ENCODE results near the gene KMO. TPM values are rescaled to one million over a fixed set of nuclear protein-coding genes. Genes with fewer than 3 reads are reported as not detected.

Gene KMO
- total and polyA plus RNA-seq, 2 of the 8 experiments (the other 6 are each of a cell fraction or from before 2014, with no cell fraction given), result not detected

GRCh38 chr1:241605146-241605805, 73.1 kb downstream of the KMO start:
- no peak for DNase-seq (ENCODE audit: low read depth in 1 of 2, low spot score in 2 of 2)
- Histone ChIP-seq H3K27me3 (replicated peaks in 1 of 4; ENCODE audit: control insufficient read depth in 3 of 4, extremely low read depth in 1 of 4, insufficient read depth in 3 of 4, low read length in 3 of 4) (no peaks in the 10 kb centered on the region), H3K4me3 (ENCODE audit: extremely low read depth in 1 of 4, insufficient read depth in 2 of 4, low read depth in 3 of 4, low read length in 4 of 4) (no peak overlapping the region), H2AFZ (ENCODE audit: low read length) (no peak overlapping the region), H3K79me2 (ENCODE audit: control insufficient read depth in 1 of 2, insufficient read depth in 2 of 2, low read length in 2 of 2) (no peaks in the 10 kb centered on the region), H3K27ac (ENCODE audit: low read depth, low read length) (no peak overlapping the region), H4K5ac (ENCODE audit: insufficient read length, low read depth, low read length) (no peak overlapping the region), H3K18ac (ENCODE audit: extremely low read depth, low read length) (no peak overlapping the region), H3K4ac (replicated peaks; ENCODE audit: insufficient read length, low read depth, low read length) (no peak overlapping the region), H3K9ac (replicated peaks in 1 of 4; ENCODE audit: extremely low read depth in 1 of 4, low read depth in 3 of 4, low read length in 3 of 4) (no peak overlapping the region), H2BK15ac (ENCODE audit: low read length) (no peak overlapping the region), H3K4me2 (ENCODE audit: insufficient read depth in 1 of 2, low read depth in 2 of 2, low read length in 2 of 2) (no peak overlapping the region), H2BK120ac (replicated peaks; ENCODE audit: low read depth, low read length) (no peak overlapping the region), H3K79me1 (ENCODE audit: low read depth, low read length) (no peaks in the 10 kb centered on the region), H3K23me2 (ENCODE audit: low read depth, low read length) (no peaks in the 10 kb centered on the region), H3K56ac (replicated peaks; ENCODE audit: insufficient read length, low read depth, low read length) (no peak overlapping the region), H3K9me3 (ENCODE audit: insufficient read depth in 2 of 2, low read depth in 1 of 2, low read length in 1 of 2) (no peaks in the 10 kb centered on the region), H3K23ac (ENCODE audit: insufficient read length) (no peak overlapping the region), H2BK20ac (ENCODE audit: low read length) (no peak overlapping the region), H2BK12ac (ENCODE audit: low read depth, low read length) (no peak overlapping the region), H2AK5ac (ENCODE audit: low read depth, low read length) (no peak overlapping the region), H3K4me1 (replicated peaks in 1 of 4; ENCODE audit: control insufficient read depth in 3 of 4, insufficient read depth in 4 of 4, low read length in 3 of 4) (no peaks in the 10 kb centered on the region), H4K20me1 (replicated peaks in 1 of 2; ENCODE audit: control insufficient read depth in 1 of 2, insufficient read depth in 2 of 2, low read length in 2 of 2) (peaks cover 2 to 3% of the 10 kb centered on the region in 2 experiments), H3K14ac (ENCODE audit: insufficient read length) (no peak overlapping the region), H4K8ac (ENCODE audit: extremely low read depth, insufficient read depth, low read length) (no peak overlapping the region), H4K91ac (replicated peaks; ENCODE audit: insufficient read length, low read length) (no peak overlapping the region), H3K36me3 (ENCODE audit: control insufficient read depth in 2 of 4, insufficient read depth in 4 of 4, low read length in 3 of 4) (no peaks in the 10 kb centered on the region; a peak in 1 of 8 replicates), H2BK5ac (ENCODE audit: low read depth, low read length) (no peak overlapping the region)
- no peak for FAIRE-seq
- ChIA-PET CTCF (ENCODE audit: partially characterized antibody) (interaction anchor here (0.6 to 2.7 kb wide), 20 partner anchors 9 to 275 kb away, joined by 3 to 9 read pairs (median 4); no protein-coding TSS in a partner anchor), POLR2A (ENCODE audit: partially characterized antibody) (no interaction called here)
- WGBS, 2 experiments (ENCODE audit: extremely low coverage in 1 of 2, insufficient coverage in 1 of 2, insufficient read length in 1 of 2, insufficient replicate concordance in 2 of 2, low coverage in 1 of 2, low lambda C conversion rate in 2 of 2, missing lambda C conversion rate in 1 of 2), result 75% methylated on average over 9 of the region's 9 CpGs; no CpG with 5 or more reads in 1 of the 2 experiments
- TF ChIP-seq NRF1 (IDR thresholded peaks at IDR 0.05; ENCODE audit: low read depth, low read length) (no peak), SRF (IDR thresholded peaks at IDR 0.05; ENCODE audit: low read depth, low read length) (no peak), SP2 (IDR thresholded peaks at IDR 0.05; ENCODE audit: low read length) (no peak), EZH2 (IDR thresholded peaks at IDR 0.05; ENCODE audit: low read depth, low read length, severe bottlenecking) (no peak)
- TF ChIP-seq, protein P1, sequence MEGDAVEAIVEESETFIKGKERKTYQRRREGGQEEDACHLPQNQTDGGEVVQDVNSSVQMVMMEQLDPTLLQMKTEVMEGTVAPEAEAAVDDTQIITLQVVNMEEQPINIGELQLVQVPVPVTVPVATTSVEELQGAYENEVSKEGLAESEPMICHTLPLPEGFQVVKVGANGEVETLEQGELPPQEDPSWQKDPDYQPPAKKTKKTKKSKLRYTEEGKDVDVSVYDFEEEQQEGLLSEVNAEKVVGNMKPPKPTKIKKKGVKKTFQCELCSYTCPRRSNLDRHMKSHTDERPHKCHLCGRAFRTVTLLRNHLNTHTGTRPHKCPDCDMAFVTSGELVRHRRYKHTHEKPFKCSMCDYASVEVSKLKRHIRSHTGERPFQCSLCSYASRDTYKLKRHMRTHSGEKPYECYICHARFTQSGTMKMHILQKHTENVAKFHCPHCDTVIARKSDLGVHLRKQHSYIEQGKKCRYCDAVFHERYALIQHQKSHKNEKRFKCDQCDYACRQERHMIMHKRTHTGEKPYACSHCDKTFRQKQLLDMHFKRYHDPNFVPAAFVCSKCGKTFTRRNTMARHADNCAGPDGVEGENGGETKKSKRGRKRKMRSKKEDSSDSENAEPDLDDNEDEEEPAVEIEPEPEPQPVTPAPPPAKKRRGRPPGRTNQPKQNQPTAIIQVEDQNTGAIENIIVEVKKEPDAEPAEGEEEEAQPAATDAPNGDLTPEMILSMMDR (IDR thresholded peaks at IDR 0.05; ENCODE audit: control extremely low read depth in 1 of 3, insufficient read depth in 1 of 3, low read depth in 1 of 3, low read length in 3 of 3), result peak; percentile 35 to 70 (median 48); a peak in 3 of 4 replicates
